ENCODE measurements around the gene WASF2.

WASF2 gene

DNA sequence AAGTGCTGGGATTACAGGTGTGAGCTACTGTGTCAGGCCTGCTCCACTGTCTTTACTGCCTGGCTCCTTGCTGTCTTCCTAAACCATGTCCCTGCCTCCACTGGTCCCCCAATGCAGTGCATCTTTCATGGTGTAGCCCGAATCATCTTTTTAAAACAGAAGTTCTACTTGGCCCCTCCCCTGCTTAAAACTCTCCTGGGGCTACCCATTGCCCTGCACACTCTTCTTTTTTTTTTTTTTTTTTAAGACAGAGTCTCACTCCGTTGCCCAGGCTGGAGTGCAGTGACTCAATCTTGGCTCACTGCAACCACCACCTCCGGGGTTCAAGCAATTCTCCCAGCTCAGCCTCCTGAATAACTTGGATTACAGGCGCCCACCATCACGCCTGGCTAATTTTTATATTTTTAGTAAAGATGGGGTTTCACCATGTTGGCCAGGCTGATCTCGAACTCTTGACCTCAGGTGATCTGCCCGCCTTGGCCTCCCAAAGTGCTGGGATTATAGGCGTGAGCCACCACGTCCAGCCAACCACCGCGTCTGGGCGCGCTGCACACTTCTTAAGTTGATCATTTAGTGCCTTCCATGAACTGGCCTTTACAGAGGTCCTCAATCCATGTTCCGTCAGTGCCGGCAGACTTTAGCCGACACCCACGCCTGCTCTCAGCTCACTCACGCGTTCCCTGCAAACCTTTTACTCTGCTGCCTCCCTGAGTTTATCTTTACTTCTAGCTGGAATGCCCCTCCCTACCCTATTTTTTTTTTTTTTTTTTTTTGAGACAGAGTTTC lies 117.8 kb downstream of the WASF2 start:
- H3K79me2 ChIP-seq (ENCODE audit: insufficient read depth, low read length): no peaks in the 10 kb centered on the region
- peaks cover 19% of the 10 kb centered on the region for H3K27me3 ChIP-seq (ENCODE audit: insufficient read depth, low read length, poor library complexity)
- H3K4me3 ChIP-seq (ENCODE audit: low read depth in 1 of 2, low read length in 2 of 2): no peak overlapping the region
- no peaks in the 10 kb centered on the region for H3K36me3 ChIP-seq (ENCODE audit: insufficient read depth, low read length)
- no peak overlapping the region for H3K4me2 ChIP-seq (ENCODE audit: insufficient read depth, low read length)
- DNase-seq (no peak), ATAC-seq (ENCODE audit: insufficient read depth, low read depth) (no peak)
- TF ChIP-seq, protein P1, sequence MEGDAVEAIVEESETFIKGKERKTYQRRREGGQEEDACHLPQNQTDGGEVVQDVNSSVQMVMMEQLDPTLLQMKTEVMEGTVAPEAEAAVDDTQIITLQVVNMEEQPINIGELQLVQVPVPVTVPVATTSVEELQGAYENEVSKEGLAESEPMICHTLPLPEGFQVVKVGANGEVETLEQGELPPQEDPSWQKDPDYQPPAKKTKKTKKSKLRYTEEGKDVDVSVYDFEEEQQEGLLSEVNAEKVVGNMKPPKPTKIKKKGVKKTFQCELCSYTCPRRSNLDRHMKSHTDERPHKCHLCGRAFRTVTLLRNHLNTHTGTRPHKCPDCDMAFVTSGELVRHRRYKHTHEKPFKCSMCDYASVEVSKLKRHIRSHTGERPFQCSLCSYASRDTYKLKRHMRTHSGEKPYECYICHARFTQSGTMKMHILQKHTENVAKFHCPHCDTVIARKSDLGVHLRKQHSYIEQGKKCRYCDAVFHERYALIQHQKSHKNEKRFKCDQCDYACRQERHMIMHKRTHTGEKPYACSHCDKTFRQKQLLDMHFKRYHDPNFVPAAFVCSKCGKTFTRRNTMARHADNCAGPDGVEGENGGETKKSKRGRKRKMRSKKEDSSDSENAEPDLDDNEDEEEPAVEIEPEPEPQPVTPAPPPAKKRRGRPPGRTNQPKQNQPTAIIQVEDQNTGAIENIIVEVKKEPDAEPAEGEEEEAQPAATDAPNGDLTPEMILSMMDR (IDR thresholded peaks at IDR 0.05; ENCODE audit: borderline replicate concordance, extremely low read depth, low read length, poor library complexity, severe bottlenecking): no peak
- no peak for TF ChIP-seq EZH2 (IDR thresholded peaks at IDR 0.05; ENCODE audit: borderline replicate concordance, low read depth, low read length, severe bottlenecking)
- no peak overlapping the region for H3K9ac ChIP-seq (ENCODE audit: low read depth, low read length)
- H3K4me1 ChIP-seq (ENCODE audit: insufficient read depth, low read length): no peaks in the 10 kb centered on the region
- H3K9me3 ChIP-seq (ENCODE audit: insufficient read depth, low read length, severe bottlenecking): no peaks in the 10 kb centered on the region
- H4K20me1 ChIP-seq (ENCODE audit: insufficient read depth, low read length): no peaks in the 10 kb centered on the region
- no peak overlapping the region for H2AFZ ChIP-seq (ENCODE audit: low read depth, low read length)
- H3K27ac ChIP-seq (ENCODE audit: low read length): no peak overlapping the region

- H3K9ac ChIP-seq (ENCODE audit: low read depth, low read length): no peak overlapping the region
- ATAC-seq (ENCODE audit: insufficient read depth, low read depth): no peak
- TF ChIP-seq, protein P1 (IDR thresholded peaks at IDR 0.05; ENCODE audit: borderline replicate concordance, extremely low read depth, low read length, poor library complexity, severe bottlenecking): no peak
- TF ChIP-seq EZH2 (IDR thresholded peaks at IDR 0.05; ENCODE audit: borderline replicate concordance, low read depth, low read length, severe bottlenecking): no peak
Observed at GRCh38 chr1:27368869-27369582, 120.9 kb downstream of the WASF2 start.

DNA sequence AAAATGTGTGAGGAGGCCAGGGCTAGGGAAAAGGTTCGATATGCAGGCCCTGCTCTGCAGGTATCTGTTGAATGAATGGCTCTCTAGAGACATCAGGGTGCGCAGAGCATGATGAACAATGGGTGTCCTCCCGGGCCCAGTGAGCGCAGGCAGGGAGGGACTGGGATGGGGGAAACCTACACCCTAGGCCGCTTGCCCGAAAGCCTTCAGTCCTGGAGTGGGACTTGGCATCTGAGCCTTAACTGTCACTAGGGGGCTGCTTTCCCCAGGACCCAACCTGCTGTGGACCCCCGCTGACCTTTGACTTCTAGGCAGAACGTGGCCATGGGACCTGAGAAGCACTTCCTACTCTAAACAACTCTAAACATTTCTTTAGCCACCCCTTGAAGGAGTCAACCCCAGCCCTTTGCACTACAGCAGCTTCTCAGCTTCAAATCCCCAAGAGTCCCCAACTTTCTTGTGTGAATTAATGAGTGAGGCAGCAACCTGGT lies 122.8 kb downstream of the WASF2 start:
- H3K27me3 ChIP-seq (ENCODE audit: insufficient read depth, low read length, poor library complexity): peaks cover 36% of the 10 kb centered on the region
- H3K9me3 ChIP-seq (ENCODE audit: insufficient read depth, low read length, severe bottlenecking): no peaks in the 10 kb centered on the region
- H3K27ac ChIP-seq (ENCODE audit: low read length): no peak overlapping the region
- H3K36me3 ChIP-seq (ENCODE audit: insufficient read depth, low read length): no peaks in the 10 kb centered on the region
- no peak for TF ChIP-seq EZH2 (IDR thresholded peaks at IDR 0.05; ENCODE audit: borderline replicate concordance, low read depth, low read length, severe bottlenecking)
- TF ChIP-seq, protein P1 (IDR thresholded peaks at IDR 0.05; ENCODE audit: borderline replicate concordance, extremely low read depth, low read length, poor library complexity, severe bottlenecking): no peak
- H3K79me2 ChIP-seq (ENCODE audit: insufficient read depth, low read length): no peaks in the 10 kb centered on the region
- no peaks in the 10 kb centered on the region for H4K20me1 ChIP-seq (ENCODE audit: insufficient read depth, low read length)
- H3K4me1 ChIP-seq (ENCODE audit: insufficient read depth, low read length): peaks cover 27% of the 10 kb centered on the region
- 0 out of 2 replicates have a peak overlapping the region, but pooled peaks have one; percentile 19 for H2AFZ ChIP-seq (ENCODE audit: low read depth, low read length)
- DNase-seq (no peak), ATAC-seq (ENCODE audit: insufficient read depth, low read depth) (no peak)
- peak overlapping the region; percentile 54; the same call in 1 of the 2 replicates for H3K9ac ChIP-seq (ENCODE audit: low read depth, low read length)
- no peak overlapping the region for H3K4me3 ChIP-seq (ENCODE audit: low read depth in 1 of 2, low read length in 2 of 2)
- H3K4me2 ChIP-seq (ENCODE audit: insufficient read depth, low read length): peak overlapping the region; percentile 82

More at GRCh38 chr1:27368869-27369582, 120.9 kb downstream of the WASF2 start:
- Histone ChIP-seq H3K27me3 (ENCODE audit: insufficient read depth, low read length, poor library complexity) (peaks cover 36% of the 10 kb centered on the region), H3K36me3 (ENCODE audit: insufficient read depth, low read length) (no peaks in the 10 kb centered on the region), H2AFZ (ENCODE audit: low read depth, low read length) (no peak overlapping the region), H3K9me3 (ENCODE audit: insufficient read depth, low read length, severe bottlenecking) (no peaks in the 10 kb centered on the region), H4K20me1 (ENCODE audit: insufficient read depth, low read length) (no peaks in the 10 kb centered on the region), H3K4me2 (ENCODE audit: insufficient read depth, low read length) (no peak overlapping the region), H3K4me3 (ENCODE audit: low read depth in 1 of 2, low read length in 2 of 2) (no peak overlapping the region), H3K79me2 (ENCODE audit: insufficient read depth, low read length) (no peaks in the 10 kb centered on the region), H3K27ac (ENCODE audit: low read length) (no peak overlapping the region), H3K4me1 (ENCODE audit: insufficient read depth, low read length) (peaks cover 27% of the 10 kb centered on the region)
- DNase-seq: no peak

All from DND-41 (cell line).